Endothelial cell of umbilical vein (primary cell): ENCODE measurements around the gene TNS4. TPM values are rescaled to one million over a fixed set of nuclear protein-coding genes. Genes with fewer than 3 reads are reported as not detected.

Experiments
- BruUV-seq: library from RNA; stranded (reverse); fragments of 400-500 nt; replicated peaks from 2 replicates; lab custom pipeline; 2021; lab: Mats Ljungman, UMichigan
- CTCF ChIA-PET: fragments of 300-600, 350-600 bp; sonication (Branson Sonifier 250); formaldehyde crosslinking; loops from one replicate; lab custom pipeline; 2021; ENCODE audit warnings: antibody characterized with exemption, inconsistent platforms; lab: Charles Lee
- POLR2A ChIA-PET: fragments of 300-600, 350-600 bp; sonication (Branson Sonifier 250); formaldehyde crosslinking; loops from one replicate; lab custom pipeline; 2021; ENCODE audit warnings: antibody characterized with exemption, inconsistent platforms; lab: Charles Lee
- DNase-seq: peaks from one replicate; pipeline ENCODE4 v3.0.0-alpha.2; 2011; ENCODE audit warnings: low read depth, low spot score
- FAIRE-seq: peaks from 2 replicates; lab custom pipeline; 2011; peaks lifted over from hg19 to GRCh38; lab: Jason Lieb, UNC
- H2AFZ ChIP-seq: 2 replicates; pipeline ENCODE4 v1.6.0; 2012; ENCODE audit warnings: low read depth, low read length, control low read depth, inconsistent platforms
- H3K27ac ChIP-seq: 2 replicates; pipeline ENCODE4 v1.5.1; 2011; ENCODE audit warnings: low read depth, mild to moderate bottlenecking, control low read depth, low read length, moderate library complexity; ENCODE audit not compliant: insufficient read depth
- H3K27me3 ChIP-seq, 2 experiments: 2 replicates each; pipeline versions ENCODE4 v1.6.0 to v1.6.1; 2011; ENCODE audit warnings: low read length in 2 of 2, mixed read lengths in 1 of 2; ENCODE audit not compliant: control insufficient read depth in 2 of 2, insufficient read depth in 2 of 2
- H3K36me3 ChIP-seq, 2 experiments: 2 replicates in 1 of 2; 3 replicates in 1 of 2; pipeline ENCODE4 v1.5.1; 2011; ENCODE audit warnings: low read length in 2 of 2, mild to moderate bottlenecking in 1 of 2, moderate library complexity in 1 of 2; ENCODE audit not compliant: control insufficient read depth in 2 of 2, insufficient read depth in 2 of 2; ENCODE audit errors: extremely low read depth in 1 of 2
- H3K4me1 ChIP-seq: 3 replicates; pipeline ENCODE4 v1.5.1; 2011; ENCODE audit warnings: mild to moderate bottlenecking, low read length; ENCODE audit not compliant: control insufficient read depth, insufficient read depth; ENCODE audit errors: extremely low read depth
- H3K4me2 ChIP-seq: 2 replicates; pipeline ENCODE4 v1.6.1; 2011; ENCODE audit warnings: low read length, control low read depth, mixed read lengths; ENCODE audit not compliant: insufficient read depth
- H3K4me3 ChIP-seq, 3 experiments: fragments of 200-600 bp in 1 of 3; sonication (generic), shearing (Covaris generic) in 1 of 3; replicated peaks in 1 of 3; 2 replicates each; pipeline ENCODE4 v1.5.1; 2011 to 2016; ENCODE audit warnings: control low read depth in 3 of 3, low read length in 3 of 3, mild to moderate bottlenecking in 2 of 3, inconsistent platforms in 1 of 3, low read depth in 1 of 3, moderate library complexity in 1 of 3; ENCODE audit not compliant: insufficient read depth in 1 of 3
- H3K79me2 ChIP-seq: 2 replicates; pipeline ENCODE4 v1.6.0; 2012; ENCODE audit warnings: low read length, inconsistent platforms; ENCODE audit not compliant: control insufficient read depth, insufficient read depth
- H3K9ac ChIP-seq: replicated peaks from 2 replicates; pipeline ENCODE3; 2011; ENCODE audit warnings: low read length, control low read depth; ENCODE audit not compliant: insufficient read depth; ENCODE audit errors: extremely low read depth
- H3K9me1 ChIP-seq: replicated peaks from 3 replicates; pipeline ENCODE4 v1.6.0; 2011; ENCODE audit warnings: mild to moderate bottlenecking, low read length; ENCODE audit not compliant: control insufficient read depth, insufficient read depth; ENCODE audit errors: extremely low read depth
- H3K9me3 ChIP-seq: replicated peaks from 2 replicates; pipeline ENCODE4 v1.5.1; 2012; ENCODE audit warnings: low read length, inconsistent platforms; ENCODE audit not compliant: control insufficient read depth, insufficient read depth
- H4K20me1 ChIP-seq: replicated peaks from 2 replicates; pipeline ENCODE3; 2011; ENCODE audit warnings: mild to moderate bottlenecking, low read length; ENCODE audit not compliant: control insufficient read depth, insufficient read depth; ENCODE audit errors: extremely low read depth
- EZH2 ChIP-seq: IDR thresholded peaks from 2 replicates; pipeline ENCODE4 v1.6.1; 2012; ENCODE audit warnings: borderline replicate concordance, low read depth, mild to moderate bottlenecking, moderate library complexity, low read length, inconsistent platforms; ENCODE audit not compliant: severe bottlenecking
- FOS ChIP-seq: IDR thresholded peaks from 2 replicates; pipeline ENCODE4 v1.6.1; 2011; ENCODE audit warnings: mild to moderate bottlenecking, low read length, moderate library complexity, borderline replicate concordance; ENCODE audit not compliant: insufficient read depth
- GATA2 ChIP-seq: IDR thresholded peaks from 2 replicates; pipeline ENCODE4 v1.7.0; 2011; ENCODE audit warnings: low read depth, mild to moderate bottlenecking, moderate library complexity, mixed read lengths, low read length; ENCODE audit not compliant: insufficient read length, insufficient read depth
- JUN ChIP-seq: IDR thresholded peaks from 2 replicates; pipeline ENCODE4 v1.6.1; 2011; ENCODE audit warnings: borderline replicate concordance, low read depth; ENCODE audit not compliant: insufficient read length, insufficient read depth
- MYC ChIP-seq: IDR thresholded peaks from one replicate; pipeline ENCODE4 v1.6.1; 2011; ENCODE audit warnings: mild to moderate bottlenecking, low read depth, low read length
- POLR2AphosphoS5 ChIP-seq: IDR thresholded peaks from 2 replicates; pipeline ENCODE4 v1.6.1; 2012; ENCODE audit warnings: low read depth, mild to moderate bottlenecking, control low read depth, low read length, moderate library complexity; ENCODE audit not compliant: insufficient read depth
- dilution Hi-C: fragments of 300-500 bp; cut with MboI; formaldehyde crosslinking; loops from one replicate; pipeline ENCODE4 v1.15.0; 2019; ENCODE audit warnings: low sequenced_read_pairs; ENCODE audit not compliant: extremely low pct_ligation_motif_present
- intact Hi-C: fragments of 100-400 bp; cut with micrococcal nuclease; formaldehyde crosslinking; loops from one replicate; pipeline ENCODE4 v1.10.0; 2022
- polyA plus RNA-seq, 4 experiments: library from polyadenylated mRNA; depleted of rRNA in 3 of 4; stranded (reverse) in 3 of 4; unstranded in 1 of 4; fragments of >200 nt; gene quantifications; 2 replicates each; pipeline versions ENCODE4 v1.2.1 to v1.2.3, GENCODE V29; 2011 to 2012; ENCODE audit warnings: missing spikeins in 1 of 4
- total RNA-seq: library from RNA; stranded (reverse); gene quantifications from 2 replicates; pipeline ENCODE4 v1.2.3, GENCODE V29; 2021
- TF ChIP-seq, protein P1 (sequence below): IDR thresholded peaks from 2 replicates; pipeline ENCODE4 v1.6.1; 2011; ENCODE audit not compliant: insufficient read depth, insufficient read length
- TF ChIP-seq, protein P2 (sequence below), 2 donors: IDR thresholded peaks; 1 replicate in 1 of 2; 2 replicates in 1 of 2; pipeline ENCODE4 v1.5.1; 2011; ENCODE audit warnings: low read length in 2 of 2, mild to moderate bottlenecking in 2 of 2, moderate library complexity in 2 of 2, control low read depth in 1 of 2, inconsistent platforms in 1 of 2, low read depth in 1 of 2; ENCODE audit not compliant: insufficient read depth in 1 of 2; ENCODE audit errors: extremely low read depth in 1 of 2

Gene TNS4
- total and polyA plus RNA-seq, 2 donors (not counting 3 experiments of a cell fraction or from before 2014, with no cell fraction given), result not detected

DNA sequence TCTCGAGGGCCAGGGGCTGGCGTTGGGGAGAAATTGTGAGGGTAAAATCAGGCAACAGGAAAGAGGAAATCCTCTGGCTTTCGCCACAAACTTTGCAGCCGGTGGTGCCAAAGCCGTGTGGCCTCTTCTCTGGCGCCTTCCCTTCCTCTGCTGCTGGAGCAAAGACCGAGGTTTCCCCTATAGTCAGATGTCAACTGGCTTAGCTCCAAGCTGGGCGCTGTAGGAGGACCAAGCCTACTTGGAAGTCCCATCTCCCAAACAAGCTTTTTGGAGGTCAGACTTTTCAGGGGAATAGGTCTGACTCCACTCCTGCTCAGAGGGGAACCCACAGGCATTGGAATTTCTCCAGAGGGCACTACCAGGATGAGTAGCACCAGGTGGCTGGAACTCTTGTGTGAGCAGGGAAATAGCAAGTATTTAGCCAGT is 53.2 kb downstream of the TNS4 start:
- peak overlapping the region; percentile 38 for H3K27ac ChIP-seq
- POLR2A ChIA-PET, result interaction anchor here (1.0 kb wide), 1 partner anchor 28 kb away, joined by 7 read pairs; no protein-coding TSS in a partner anchor
- intact Hi-C loops, result no loop called here
- no peaks in the 10 kb centered on the region for H3K9me3 ChIP-seq
- peaks cover 10 to 17% of the 10 kb centered on the region in 2 experiments for H3K36me3 ChIP-seq
- peaks cover 53% of the 10 kb centered on the region for H3K4me1 ChIP-seq
- TF ChIP-seq JUN (no peak), POLR2AphosphoS5 (no peak), MYC (no peak), FOS (no peak), EZH2 (no peak), GATA2 (no peak)
- TF ChIP-seq, protein P1, sequence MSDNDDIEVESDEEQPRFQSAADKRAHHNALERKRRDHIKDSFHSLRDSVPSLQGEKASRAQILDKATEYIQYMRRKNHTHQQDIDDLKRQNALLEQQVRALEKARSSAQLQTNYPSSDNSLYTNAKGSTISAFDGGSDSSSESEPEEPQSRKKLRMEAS, result no peak
- TF ChIP-seq, protein P2, sequence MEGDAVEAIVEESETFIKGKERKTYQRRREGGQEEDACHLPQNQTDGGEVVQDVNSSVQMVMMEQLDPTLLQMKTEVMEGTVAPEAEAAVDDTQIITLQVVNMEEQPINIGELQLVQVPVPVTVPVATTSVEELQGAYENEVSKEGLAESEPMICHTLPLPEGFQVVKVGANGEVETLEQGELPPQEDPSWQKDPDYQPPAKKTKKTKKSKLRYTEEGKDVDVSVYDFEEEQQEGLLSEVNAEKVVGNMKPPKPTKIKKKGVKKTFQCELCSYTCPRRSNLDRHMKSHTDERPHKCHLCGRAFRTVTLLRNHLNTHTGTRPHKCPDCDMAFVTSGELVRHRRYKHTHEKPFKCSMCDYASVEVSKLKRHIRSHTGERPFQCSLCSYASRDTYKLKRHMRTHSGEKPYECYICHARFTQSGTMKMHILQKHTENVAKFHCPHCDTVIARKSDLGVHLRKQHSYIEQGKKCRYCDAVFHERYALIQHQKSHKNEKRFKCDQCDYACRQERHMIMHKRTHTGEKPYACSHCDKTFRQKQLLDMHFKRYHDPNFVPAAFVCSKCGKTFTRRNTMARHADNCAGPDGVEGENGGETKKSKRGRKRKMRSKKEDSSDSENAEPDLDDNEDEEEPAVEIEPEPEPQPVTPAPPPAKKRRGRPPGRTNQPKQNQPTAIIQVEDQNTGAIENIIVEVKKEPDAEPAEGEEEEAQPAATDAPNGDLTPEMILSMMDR (IDR thresholded peaks at IDR 0.05; ENCODE audit: extremely low read depth in 1 of 2, insufficient read depth in 1 of 2, low read depth in 1 of 2, low read length in 2 of 2), result no peak
- dilution Hi-C loops, result no loop called here
- no TSS peak for BruUV-seq
- CTCF ChIA-PET, result interaction anchor here (1.0 to 6.8 kb wide), 10 partner anchors 11 to 112 kb away, joined by 3 to 48 read pairs (median 4); no protein-coding TSS in a partner anchor
- peaks cover 3% of the 10 kb centered on the region for H4K20me1 ChIP-seq
- H3K27me3 ChIP-seq, result no peaks in the 10 kb centered on the region
- DNase-seq (peak; percentile 48), FAIRE-seq (peak; percentile 97)
- H3K4me2 ChIP-seq, result peak overlapping the region; percentile 49
- H3K4me3 ChIP-seq, result peak overlapping the region in 2 of 3 experiments; percentile 5 to 12
- H3K9me1 ChIP-seq, result no peaks in the 10 kb centered on the region
- peaks cover 82% of the 10 kb centered on the region for H3K79me2 ChIP-seq
- no peak overlapping the region for H3K9ac ChIP-seq
- H2AFZ ChIP-seq, result no peak overlapping the region
